GM12801 (cell line): ENCODE measurements around the gene IGSF8.

Experiments used
- CTCF ChIP-seq: IDR thresholded peaks from one replicate; pipeline ENCODE4 v1.5.1; 2011; ENCODE audit warnings: control low read depth; ENCODE audit not compliant: insufficient read length; ENCODE audit errors: extremely low read depth

The IGSF8 gene

GRCh38 chr1:160125746-160126145 is 27.3 kb upstream of the IGSF8 start:
- no peak for TF ChIP-seq CTCF

GRCh38 chr1:160124705-160125478 is 26.5 kb upstream of the IGSF8 start:
- TF ChIP-seq CTCF, result no peak

- no peak for TF ChIP-seq CTCF
Measured at GRCh38 chr1:160123726-160124125, 25.3 kb upstream of the IGSF8 start.

- TF ChIP-seq CTCF, result no peak
Measured at GRCh38 chr1:160122978-160123495, 24.6 kb upstream of the IGSF8 start.

- TF ChIP-seq CTCF, result no peak
Measured at GRCh38 chr1:160121388-160121787, 23.0 kb upstream of the IGSF8 start.

- TF ChIP-seq CTCF, result no peak
Measured at GRCh38 chr1:160120797-160121196, 22.4 kb upstream of the IGSF8 start.

GRCh38 chr1:160118928-160119327 is 20.5 kb upstream of the IGSF8 start:
- no peak for TF ChIP-seq CTCF
